Osteocyte (in vitro differentiated cells): ENCODE results near the gene RLBP1. TPM values are rescaled to one million over a fixed set of nuclear protein-coding genes. Genes with fewer than 3 reads are reported as not detected.

Experiments
- DNase-seq: peaks from one replicate; pipeline ENCODE4 v3.0.0; 2021; ENCODE audit warnings: mixed read lengths; ENCODE audit not compliant: unreplicated experiment; ENCODE audit errors: extremely low spot score
- H3K27ac Mint-ChIP-seq: one replicate; pipeline ENCODE4 v1.8.0; 2021; ENCODE audit warnings: mild to moderate bottlenecking, mixed read lengths; ENCODE audit not compliant: unreplicated experiment
- H3K27me3 Mint-ChIP-seq: one replicate; pipeline ENCODE4 v1.8.0; 2021; ENCODE audit warnings: mixed read lengths; ENCODE audit not compliant: unreplicated experiment
- H3K36me3 Mint-ChIP-seq: one replicate; pipeline ENCODE4 v1.8.0; 2021; ENCODE audit warnings: mixed read lengths; ENCODE audit not compliant: unreplicated experiment
- H3K4me1 Mint-ChIP-seq: one replicate; pipeline ENCODE4 v1.8.0; 2021; ENCODE audit warnings: mixed read lengths; ENCODE audit not compliant: unreplicated experiment
- H3K4me3 Mint-ChIP-seq: one replicate; pipeline ENCODE4 v1.8.0; 2021; ENCODE audit warnings: mild to moderate bottlenecking, moderate library complexity, mixed read lengths; ENCODE audit not compliant: unreplicated experiment
- H3K9me3 Mint-ChIP-seq: one replicate; pipeline ENCODE4 v1.8.0; 2021; ENCODE audit warnings: mixed read lengths; ENCODE audit not compliant: unreplicated experiment
- total RNA-seq: library from RNA; stranded (reverse); gene quantifications from 2 replicates; pipeline ENCODE4 v1.2.1, GENCODE V29; 2021
- TF ChIP-seq, protein P1 (sequence below): fragments of 200-600 bp; sonication (generic); IDR thresholded peaks from 2 replicates; pipeline ENCODE4 v1.5.0; 2021; ENCODE audit warnings: antibody characterized with exemption, mild to moderate bottlenecking, moderate library complexity

The RLBP1 gene
- total RNA-seq, 1 donor from 2014 or later, result not detected

- no peaks in the 10 kb centered on the region for H3K9me3 Mint-ChIP-seq
- peaks cover 29% of the 10 kb centered on the region for H3K36me3 Mint-ChIP-seq
- TF ChIP-seq, protein P1, sequence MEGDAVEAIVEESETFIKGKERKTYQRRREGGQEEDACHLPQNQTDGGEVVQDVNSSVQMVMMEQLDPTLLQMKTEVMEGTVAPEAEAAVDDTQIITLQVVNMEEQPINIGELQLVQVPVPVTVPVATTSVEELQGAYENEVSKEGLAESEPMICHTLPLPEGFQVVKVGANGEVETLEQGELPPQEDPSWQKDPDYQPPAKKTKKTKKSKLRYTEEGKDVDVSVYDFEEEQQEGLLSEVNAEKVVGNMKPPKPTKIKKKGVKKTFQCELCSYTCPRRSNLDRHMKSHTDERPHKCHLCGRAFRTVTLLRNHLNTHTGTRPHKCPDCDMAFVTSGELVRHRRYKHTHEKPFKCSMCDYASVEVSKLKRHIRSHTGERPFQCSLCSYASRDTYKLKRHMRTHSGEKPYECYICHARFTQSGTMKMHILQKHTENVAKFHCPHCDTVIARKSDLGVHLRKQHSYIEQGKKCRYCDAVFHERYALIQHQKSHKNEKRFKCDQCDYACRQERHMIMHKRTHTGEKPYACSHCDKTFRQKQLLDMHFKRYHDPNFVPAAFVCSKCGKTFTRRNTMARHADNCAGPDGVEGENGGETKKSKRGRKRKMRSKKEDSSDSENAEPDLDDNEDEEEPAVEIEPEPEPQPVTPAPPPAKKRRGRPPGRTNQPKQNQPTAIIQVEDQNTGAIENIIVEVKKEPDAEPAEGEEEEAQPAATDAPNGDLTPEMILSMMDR, result no peak
- H3K4me1 Mint-ChIP-seq, result peaks cover 4% of the 10 kb centered on the region
- no peak for DNase-seq
- H3K27ac Mint-ChIP-seq, result no peak overlapping the region
- H3K27me3 Mint-ChIP-seq, result no peaks in the 10 kb centered on the region
- no peak overlapping the region for H3K4me3 Mint-ChIP-seq
Measured at GRCh38 chr15:89199746-89200145, 21.6 kb downstream of the RLBP1 start.

DNA sequence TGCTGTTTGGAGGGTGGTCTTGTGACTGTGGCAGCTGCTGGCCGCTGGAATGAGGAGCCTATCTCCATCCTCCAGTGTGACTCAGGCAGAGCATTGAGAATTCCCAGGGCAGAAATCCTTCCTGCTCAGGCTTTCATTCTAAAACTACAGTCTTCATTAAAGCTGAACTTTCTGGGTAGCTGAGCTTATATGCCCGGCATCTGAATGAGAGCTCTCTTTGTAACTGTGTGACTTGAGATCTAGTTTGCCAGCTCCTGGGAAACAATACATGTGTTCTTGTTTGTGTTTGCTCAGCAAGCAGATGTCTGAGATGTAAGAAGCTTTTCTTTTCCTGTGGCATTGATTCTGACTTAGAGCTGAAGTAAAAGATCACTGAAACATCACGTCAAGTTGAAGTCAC lies 22.4 kb downstream of the RLBP1 start:
- H3K36me3 Mint-ChIP-seq, result peaks cover 33% of the 10 kb centered on the region
- no peaks in the 10 kb centered on the region for H3K27me3 Mint-ChIP-seq
- H3K4me3 Mint-ChIP-seq, result no peak overlapping the region
- no peak overlapping the region for H3K27ac Mint-ChIP-seq
- H3K4me1 Mint-ChIP-seq, result peaks cover 4% of the 10 kb centered on the region
- DNase-seq, result no peak
- no peaks in the 10 kb centered on the region for H3K9me3 Mint-ChIP-seq
- TF ChIP-seq, protein P1, result no peak

- peaks cover 36% of the 10 kb centered on the region for H3K36me3 Mint-ChIP-seq
- no peak overlapping the region for H3K4me3 Mint-ChIP-seq
- no peak for DNase-seq
- TF ChIP-seq, protein P1, result no peak
- H3K27me3 Mint-ChIP-seq, result no peaks in the 10 kb centered on the region
- no peaks in the 10 kb centered on the region for H3K9me3 Mint-ChIP-seq
- peaks cover 4% of the 10 kb centered on the region for H3K4me1 Mint-ChIP-seq
- no peak overlapping the region for H3K27ac Mint-ChIP-seq
Measured at GRCh38 chr15:89198196-89198595, 23.2 kb downstream of the RLBP1 start.

DNA sequence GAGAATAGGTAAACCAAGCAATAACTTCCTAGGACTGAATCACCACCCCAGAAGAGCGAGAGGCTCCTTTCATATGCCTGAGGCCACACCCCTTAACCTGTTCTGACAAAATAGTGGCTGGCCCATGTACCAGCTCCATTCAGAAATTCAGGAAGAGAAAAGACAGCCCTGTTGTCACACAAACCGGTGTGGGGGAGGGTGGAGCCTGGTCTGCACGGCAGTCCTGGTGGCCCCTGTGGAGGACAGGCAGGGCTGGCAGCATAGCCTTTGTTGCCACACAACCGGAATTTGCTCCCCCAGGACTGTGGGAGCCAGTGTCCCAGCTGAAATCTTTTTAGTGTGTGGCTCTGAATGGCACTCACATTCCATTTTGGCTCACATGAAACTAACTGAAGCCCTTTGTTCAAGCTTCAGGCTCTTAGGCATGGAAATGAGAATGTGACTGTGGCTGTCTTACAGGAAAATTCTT lies 23.8 kb downstream of the RLBP1 start:
- DNase-seq, result no peak
- no peak overlapping the region for H3K27ac Mint-ChIP-seq
- H3K27me3 Mint-ChIP-seq, result no peaks in the 10 kb centered on the region
- peaks cover 39% of the 10 kb centered on the region for H3K36me3 Mint-ChIP-seq
- TF ChIP-seq, protein P1, result no peak
- H3K4me1 Mint-ChIP-seq, result peaks cover 4% of the 10 kb centered on the region
- no peak overlapping the region for H3K4me3 Mint-ChIP-seq
- no peaks in the 10 kb centered on the region for H3K9me3 Mint-ChIP-seq

GRCh38 chr15:89196994-89197393 lies 24.4 kb downstream of the RLBP1 start:
- TF ChIP-seq, protein P1, result no peak
- H3K4me3 Mint-ChIP-seq, result no peak overlapping the region
- no peak overlapping the region for H3K27ac Mint-ChIP-seq
- H3K9me3 Mint-ChIP-seq, result no peaks in the 10 kb centered on the region
- H3K4me1 Mint-ChIP-seq, result peaks cover 4% of the 10 kb centered on the region
- DNase-seq, result no peak
- H3K36me3 Mint-ChIP-seq, result peaks cover 43% of the 10 kb centered on the region
- no peaks in the 10 kb centered on the region for H3K27me3 Mint-ChIP-seq
